Trophoblast cell (in vitro differentiated cells and primary cell): ENCODE measurements around the gene TEC.

Experiments used
- DNase-seq, 2 donors: peaks; one replicate each; pipeline ENCODE4 v3.0.0-alpha.2; 2016
- H2AFZ ChIP-seq: 2 replicates; pipeline ENCODE4 v1.6.1; 2013; ENCODE audit warnings: low read length, moderate library complexity, mild to moderate bottlenecking; ENCODE audit not compliant: insufficient read depth, poor library complexity
- H2AK5ac ChIP-seq: 2 replicates; pipeline ENCODE4 v1.6.1; 2013; ENCODE audit warnings: mild to moderate bottlenecking, low read length
- H2BK120ac ChIP-seq: 2 replicates; pipeline ENCODE4 v1.6.1; 2013; ENCODE audit warnings: low read length, mild to moderate bottlenecking, moderate library complexity; ENCODE audit not compliant: insufficient read depth, poor library complexity
- H2BK12ac ChIP-seq: 2 replicates; pipeline ENCODE4 v1.6.1; 2013; ENCODE audit warnings: mild to moderate bottlenecking, low read length, moderate library complexity
- H2BK5ac ChIP-seq: 2 replicates; pipeline ENCODE4 v1.6.1; 2013; ENCODE audit warnings: low read length, low read depth, moderate library complexity, mild to moderate bottlenecking; ENCODE audit not compliant: poor library complexity
- H3K14ac ChIP-seq: 2 replicates; pipeline ENCODE4 v1.6.1; 2013; ENCODE audit warnings: mild to moderate bottlenecking, low read length
- H3K18ac ChIP-seq: 2 replicates; pipeline ENCODE4 v1.6.1; 2013; ENCODE audit warnings: mild to moderate bottlenecking, low read length
- H3K23ac ChIP-seq: 2 replicates; pipeline ENCODE4 v1.6.1; 2013; ENCODE audit warnings: low read length
- H3K27ac ChIP-seq: 2 replicates; pipeline ENCODE4 v1.5.1; 2013; ENCODE audit warnings: low read depth, mild to moderate bottlenecking, inconsistent platforms, low read length, moderate library complexity
- H3K27me3 ChIP-seq: 2 replicates; pipeline ENCODE4 v1.6.1; 2013; ENCODE audit warnings: inconsistent platforms, mild to moderate bottlenecking, low read length, moderate library complexity; ENCODE audit not compliant: insufficient read depth
- H3K36me3 ChIP-seq, 2 experiments: 1 replicate in 1 of 2; 2 replicates in 1 of 2; pipeline ENCODE4 v1.6.1; 2013; ENCODE audit warnings: low read length in 2 of 2, mild to moderate bottlenecking in 2 of 2, moderate library complexity in 1 of 2; ENCODE audit not compliant: insufficient read depth in 2 of 2, control insufficient read depth in 1 of 2
- H3K4ac ChIP-seq: 2 replicates; pipeline ENCODE4 v1.6.1; 2013; ENCODE audit warnings: low read depth, mild to moderate bottlenecking, low read length, moderate library complexity
- H3K4me1 ChIP-seq, 2 experiments: 1 replicate in 1 of 2; 2 replicates in 1 of 2; pipeline ENCODE4 v1.6.1; 2013; ENCODE audit warnings: low read length in 2 of 2, mild to moderate bottlenecking in 2 of 2, moderate library complexity in 1 of 2; ENCODE audit not compliant: insufficient read depth in 2 of 2, control insufficient read depth in 1 of 2
- H3K4me2 ChIP-seq: 2 replicates; pipeline ENCODE4 v1.6.1; 2013; ENCODE audit warnings: inconsistent platforms, mild to moderate bottlenecking, low read length, moderate library complexity
- H3K4me3 ChIP-seq: 2 replicates; pipeline ENCODE4 v1.5.1; 2013; ENCODE audit warnings: mild to moderate bottlenecking, low read depth, low read length, inconsistent platforms
- H3K79me1 ChIP-seq: one replicate; pipeline ENCODE4 v1.6.1; 2013; ENCODE audit warnings: low read length
- H3K79me2 ChIP-seq: 2 replicates; pipeline ENCODE4 v1.6.1; 2013; ENCODE audit warnings: low read length, mild to moderate bottlenecking; ENCODE audit not compliant: control insufficient read depth, insufficient read depth, poor library complexity
- H3K9ac ChIP-seq: 2 replicates; pipeline ENCODE4 v1.6.1; 2013; ENCODE audit warnings: mild to moderate bottlenecking, low read length
- H3K9me3 ChIP-seq: 2 replicates; pipeline ENCODE4 v1.6.1; 2013; ENCODE audit warnings: low read depth, mild to moderate bottlenecking, control low read depth, inconsistent platforms, low read length; ENCODE audit not compliant: insufficient read depth
- H4K12ac ChIP-seq: 2 replicates; pipeline ENCODE4 v1.6.1; 2013; ENCODE audit warnings: low read depth, mild to moderate bottlenecking, low read length, moderate library complexity
- H4K8ac ChIP-seq: 2 replicates; pipeline ENCODE4 v1.6.1; 2013; ENCODE audit warnings: low read depth, mild to moderate bottlenecking, low read length, moderate library complexity
- H4K91ac ChIP-seq: one replicate; pipeline ENCODE4 v1.6.1; 2013; ENCODE audit warnings: low read depth, mild to moderate bottlenecking, low read length, moderate library complexity
- WGBS: extraction: QIAGEN DNeasy Blood & Tissue Kit; methylation state at CpG from one replicate; pipeline ENCODE4 v1.1.7; 2013; ENCODE audit warnings: missing lambda C conversion rate; ENCODE audit not compliant: insufficient read length, insufficient coverage; ENCODE audit errors: extremely low coverage; 5-methylcytosine and 5-hydroxymethylcytosine counted together

The TEC gene

GRCh38 chr4:48100256-48100655, 169.4 kb downstream of the TEC start:
- no peak overlapping the region for H3K4me2 ChIP-seq
- no peaks in the 10 kb centered on the region for H3K79me2 ChIP-seq
- no peak overlapping the region for H4K8ac ChIP-seq
- H3K14ac ChIP-seq: no peak overlapping the region
- H2BK5ac ChIP-seq: no peak overlapping the region
- H2BK12ac ChIP-seq: no peak overlapping the region
- H2AFZ ChIP-seq: no peak overlapping the region
- H4K12ac ChIP-seq: no peak overlapping the region
- H3K79me1 ChIP-seq: no peaks in the 10 kb centered on the region
- H3K27ac ChIP-seq: no peak overlapping the region
- H4K91ac ChIP-seq: no peak overlapping the region
- WGBS: no CpG with 5 or more reads among the region's 1 CpG
- H3K18ac ChIP-seq: no peak overlapping the region
- no peak overlapping the region for H3K4ac ChIP-seq
- H3K23ac ChIP-seq: no peak overlapping the region
- H3K9ac ChIP-seq: no peak overlapping the region
- no peak for DNase-seq
- no peak overlapping the region for H3K4me3 ChIP-seq
- no peaks in the 10 kb centered on the region for H3K4me1 ChIP-seq
- H3K27me3 ChIP-seq: no peaks in the 10 kb centered on the region
- H3K36me3 ChIP-seq: no peaks in the 10 kb centered on the region
- no peak overlapping the region for H2BK120ac ChIP-seq
- no peak overlapping the region for H2AK5ac ChIP-seq
- no peaks in the 10 kb centered on the region for H3K9me3 ChIP-seq

- no peak overlapping the region for H4K91ac ChIP-seq
- H3K27me3 ChIP-seq: no peaks in the 10 kb centered on the region
- H2AK5ac ChIP-seq: no peak overlapping the region
- no peak overlapping the region for H3K4me3 ChIP-seq
- H4K12ac ChIP-seq: no peak overlapping the region
- H3K36me3 ChIP-seq: no peaks in the 10 kb centered on the region
- no peak overlapping the region for H3K4ac ChIP-seq
- H2BK120ac ChIP-seq: no peak overlapping the region
- H3K4me2 ChIP-seq: no peak overlapping the region
- no peak overlapping the region for H3K23ac ChIP-seq
- H3K18ac ChIP-seq: no peak overlapping the region
- no peaks in the 10 kb centered on the region for H3K79me1 ChIP-seq
- no peaks in the 10 kb centered on the region for H3K79me2 ChIP-seq
- no peaks in the 10 kb centered on the region for H3K4me1 ChIP-seq
- H2AFZ ChIP-seq: no peak overlapping the region
- H2BK12ac ChIP-seq: no peak overlapping the region
- no CpG with 5 or more reads among the region's 2 CpGs for WGBS
- no peaks in the 10 kb centered on the region for H3K9me3 ChIP-seq
- DNase-seq: no peak
- no peak overlapping the region for H3K27ac ChIP-seq
- no peak overlapping the region for H4K8ac ChIP-seq
- H3K9ac ChIP-seq: no peak overlapping the region
- no peak overlapping the region for H2BK5ac ChIP-seq
- H3K14ac ChIP-seq: no peak overlapping the region
Measured at GRCh38 chr4:48095441-48095840, 174.2 kb downstream of the TEC start.

GRCh38 chr4:48093991-48094416, 175.6 kb downstream of the TEC start:
- no peak overlapping the region for H2BK5ac ChIP-seq
- H3K79me1 ChIP-seq: no peaks in the 10 kb centered on the region
- H3K4ac ChIP-seq: no peak overlapping the region
- no CpG with 5 or more reads among the region's 3 CpGs for whole genome bisulfite sequencing
- DNase-seq: no peak
- no peak overlapping the region for H3K27ac ChIP-seq
- no peak overlapping the region for H3K4me3 ChIP-seq
- H4K12ac ChIP-seq: no peak overlapping the region
- no peaks in the 10 kb centered on the region for H3K4me1 ChIP-seq
- H3K9ac ChIP-seq: no peak overlapping the region
- no peak overlapping the region for H3K14ac ChIP-seq
- no peak overlapping the region for H2BK120ac ChIP-seq
- no peak overlapping the region for H2AK5ac ChIP-seq
- no peaks in the 10 kb centered on the region for H3K36me3 ChIP-seq
- no peak overlapping the region for H2BK12ac ChIP-seq
- H2AFZ ChIP-seq: no peak overlapping the region
- H3K27me3 ChIP-seq: no peaks in the 10 kb centered on the region
- H3K23ac ChIP-seq: no peak overlapping the region
- H3K4me2 ChIP-seq: no peak overlapping the region
- no peak overlapping the region for H4K91ac ChIP-seq
- H4K8ac ChIP-seq: no peak overlapping the region
- no peaks in the 10 kb centered on the region for H3K79me2 ChIP-seq
- H3K9me3 ChIP-seq: no peaks in the 10 kb centered on the region
- no peak overlapping the region for H3K18ac ChIP-seq

- no peak overlapping the region for H2BK5ac ChIP-seq
- H3K79me2 ChIP-seq: no peaks in the 10 kb centered on the region
- H3K4ac ChIP-seq: no peak overlapping the region
- H2BK12ac ChIP-seq: no peak overlapping the region
- no peak overlapping the region for H2AK5ac ChIP-seq
- no peak overlapping the region for H4K91ac ChIP-seq
- H3K9ac ChIP-seq: no peak overlapping the region
- DNase-seq: no peak
- no peak overlapping the region for H3K4me3 ChIP-seq
- no peak overlapping the region for H3K4me2 ChIP-seq
- no peak overlapping the region for H2AFZ ChIP-seq
- H3K23ac ChIP-seq: no peak overlapping the region
- no peak overlapping the region for H3K27ac ChIP-seq
- no peak overlapping the region for H3K18ac ChIP-seq
- no peak overlapping the region for H2BK120ac ChIP-seq
- no peak overlapping the region for H4K12ac ChIP-seq
- no peak overlapping the region for H4K8ac ChIP-seq
- no peaks in the 10 kb centered on the region for H3K79me1 ChIP-seq
- no peak overlapping the region for H3K14ac ChIP-seq
- no peaks in the 10 kb centered on the region for H3K9me3 ChIP-seq
- WGBS: no CpG with 5 or more reads among the region's 5 CpGs
- no peaks in the 10 kb centered on the region for H3K4me1 ChIP-seq
- H3K27me3 ChIP-seq: no peaks in the 10 kb centered on the region
- H3K36me3 ChIP-seq: no peaks in the 10 kb centered on the region
Measured at GRCh38 chr4:48090621-48091020, 179.0 kb downstream of the TEC start.
